Measurements from ENCODE around the gene CDKN2B-AS1. TPM values are rescaled to one million over a fixed set of nuclear protein-coding genes. Genes with fewer than 3 reads are reported as not detected.

CDKN2B-AS1 gene
- total and polyA plus RNA-seq, 3 donors from 2014 or later, result 2.2 to 3.5 (median 3.0) TPM

GRCh38 chr9:22156586-22156985 lies 162.0 kb downstream of the CDKN2B-AS1 start:
- Histone ChIP-seq H3K36me3 (ENCODE audit: low read depth, missing control alignments) (no peaks in the 10 kb centered on the region), H3K4me3 (no peak overlapping the region), H3K27me3 (no peaks in the 10 kb centered on the region), H3K4me1 (no peaks in the 10 kb centered on the region), H3K27ac (no peak overlapping the region), H3K9me3 (no peaks in the 10 kb centered on the region)
- no peak for TF ChIP-seq CTCF (IDR thresholded peaks at IDR 0.05)
- no peak for TF ChIP-seq POLR2A (IDR thresholded peaks at IDR 0.05)
- intact Hi-C loops (cut with DNase I; ENCODE audit: low total_unique reads), result no loop called here
- no peak for DNase-seq
- WGBS, 2 donors, result 84 to 85% methylated on average over 6 of the region's 6 CpGs

DNA sequence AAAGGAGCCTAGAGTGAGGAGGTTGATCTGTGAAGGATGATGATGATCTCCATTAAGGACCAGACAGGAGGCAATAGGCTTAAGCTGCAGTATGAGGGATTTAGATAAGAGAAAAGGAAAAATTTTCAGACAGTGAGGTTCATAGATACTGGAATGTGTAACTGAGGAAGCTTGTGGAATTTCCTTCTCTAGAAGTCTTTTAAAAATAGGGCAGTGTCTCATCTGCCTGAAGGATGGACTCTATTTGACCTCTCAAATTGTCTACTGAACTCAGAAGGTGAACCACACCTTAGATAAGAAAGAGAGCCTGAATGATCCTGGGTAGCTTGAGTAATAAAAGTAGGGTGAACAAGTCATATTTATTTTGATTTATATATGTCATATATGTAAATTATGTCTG lies 162.7 kb downstream of the CDKN2B-AS1 start:
- DNase-seq, result no peak
- intact Hi-C loops (cut with DNase I; ENCODE audit: low total_unique reads), result no loop called here
- no peak overlapping the region for H3K4me3 ChIP-seq

DNA sequence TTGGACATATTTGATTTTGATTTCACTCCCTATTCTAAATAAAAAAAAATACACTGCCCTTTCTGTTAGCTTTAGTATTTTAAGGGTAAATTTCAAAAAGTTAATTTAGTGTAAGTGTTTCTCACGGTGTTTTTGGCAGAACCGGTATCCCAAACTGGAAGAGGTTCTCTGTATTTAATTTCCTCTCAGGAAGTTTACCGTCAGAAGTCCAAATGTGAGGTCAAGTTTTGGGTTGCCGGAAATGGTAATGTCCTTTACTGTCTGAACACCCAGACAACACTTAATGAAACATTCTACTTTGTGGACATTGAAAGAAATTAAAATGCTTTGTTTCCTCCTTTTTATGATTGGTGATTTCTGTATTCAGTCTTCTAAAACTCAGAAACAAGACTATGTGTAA lies 163.2 kb downstream of the CDKN2B-AS1 start:
- no peak for DNase-seq
- WGBS, 2 donors, result 72 to 75% methylated on average over 4 of the region's 4 CpGs
- H3K4me3 ChIP-seq, result no peak overlapping the region
- no peaks in the 10 kb centered on the region for H3K36me3 ChIP-seq (ENCODE audit: low read depth, missing control alignments)
- no peak overlapping the region for H3K27ac ChIP-seq
- H3K27me3 ChIP-seq, result no peaks in the 10 kb centered on the region
- intact Hi-C loops (cut with DNase I; ENCODE audit: low total_unique reads), result no loop called here
- H3K9me3 ChIP-seq, result no peaks in the 10 kb centered on the region
- TF ChIP-seq CTCF (IDR thresholded peaks at IDR 0.05) (no peak), POLR2A (IDR thresholded peaks at IDR 0.05) (no peak)
- no peaks in the 10 kb centered on the region for H3K4me1 ChIP-seq

More for the DNA sequence above, 162.7 kb downstream of the CDKN2B-AS1 start:
- Histone ChIP-seq H3K27ac (no peak overlapping the region), H3K36me3 (ENCODE audit: low read depth, missing control alignments) (no peaks in the 10 kb centered on the region), H3K27me3 (no peaks in the 10 kb centered on the region), H3K4me1 (no peaks in the 10 kb centered on the region), H3K9me3 (no peaks in the 10 kb centered on the region)
- TF ChIP-seq CTCF (IDR thresholded peaks at IDR 0.05) (no peak), POLR2A (IDR thresholded peaks at IDR 0.05) (no peak)

- Histone ChIP-seq H3K4me3 (no peak overlapping the region), H3K27me3 (no peaks in the 10 kb centered on the region), H3K36me3 (ENCODE audit: low read depth, missing control alignments) (no peaks in the 10 kb centered on the region), H3K4me1 (no peaks in the 10 kb centered on the region), H3K9me3 (no peaks in the 10 kb centered on the region), H3K27ac (no peak overlapping the region)
- intact Hi-C loops (cut with DNase I; ENCODE audit: low total_unique reads), result no loop called here
- no peak for TF ChIP-seq POLR2A (IDR thresholded peaks at IDR 0.05)
- no peak for TF ChIP-seq CTCF (IDR thresholded peaks at IDR 0.05)
- DNase-seq, result no peak
Measured at GRCh38 chr9:22158271-22158670, 163.7 kb downstream of the CDKN2B-AS1 start.

GRCh38 chr9:22158927-22159346 lies 164.3 kb downstream of the CDKN2B-AS1 start:
- Histone ChIP-seq H3K27ac (no peak overlapping the region), H3K4me3 (no peak overlapping the region), H3K4me1 (no peaks in the 10 kb centered on the region), H3K9me3 (no peaks in the 10 kb centered on the region), H3K36me3 (ENCODE audit: low read depth, missing control alignments) (no peaks in the 10 kb centered on the region), H3K27me3 (no peaks in the 10 kb centered on the region)
- intact Hi-C loops (cut with DNase I; ENCODE audit: low total_unique reads), result no loop called here
- no peak for TF ChIP-seq CTCF (IDR thresholded peaks at IDR 0.05)
- WGBS, 2 donors, result 23 to 28% methylated on average over 3 of the region's 3 CpGs
- DNase-seq, result peak; percentile 33
